ENCODE measurements around the gene TREM1. TPM values are rescaled to one million over a fixed set of nuclear protein-coding genes. Genes with fewer than 3 reads are reported as not detected.
A peak's percentile ranks its signal among the peaks of the same experiment; 100 is the strongest.

Gene TREM1
- total RNA-seq, 2 donors from 2014 or later = not detected

DNA sequence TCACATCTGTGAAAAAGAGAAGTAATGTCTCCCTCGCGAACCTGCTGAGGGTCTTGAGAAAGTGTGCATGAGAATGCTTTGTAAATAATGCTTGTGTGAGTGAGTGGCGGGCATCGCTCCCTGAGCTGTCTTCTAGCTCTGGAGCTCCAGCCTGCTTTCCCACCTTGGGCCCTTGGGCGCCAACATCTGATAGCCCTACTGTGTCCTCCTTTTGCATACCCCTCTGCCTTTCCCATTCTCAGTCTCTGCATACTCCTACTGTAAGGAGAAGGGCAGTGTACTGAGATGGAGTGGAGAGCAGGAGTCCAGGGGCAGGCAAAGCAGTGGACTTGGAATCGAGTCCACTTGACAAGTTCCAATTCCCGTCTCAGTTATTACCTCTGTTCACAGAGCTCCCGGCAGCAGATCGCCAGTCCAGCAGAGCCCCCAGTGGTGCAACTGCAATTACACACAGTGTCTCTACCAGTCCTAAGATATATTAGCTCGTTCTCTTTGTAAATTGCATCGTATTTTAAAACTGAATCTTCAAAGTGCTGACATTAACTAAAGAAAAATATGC lies 48.1 kb upstream of the TREM1 start:
- H3K27me3 Mint-ChIP-seq (ENCODE audit: insufficient read depth) = peaks cover 1% of the 10 kb centered on the region
- no peaks in the 10 kb centered on the region for H3K36me3 Mint-ChIP-seq (ENCODE audit: low read depth)
- Histone ChIP-seq H3K27ac (ENCODE audit: low read depth, low read length) (no peak overlapping the region), H3K4me1 (ENCODE audit: control insufficient read depth, insufficient read depth, low read length) (no peaks in the 10 kb centered on the region), H3K9me3 (ENCODE audit: control insufficient read depth, low read length) (no peaks in the 10 kb centered on the region), H3K27me3 (ENCODE audit: control insufficient read depth, insufficient read depth, low read length, poor library complexity, severe bottlenecking) (peaks cover 5% of the 10 kb centered on the region), H3K4me3 (ENCODE audit: low read length) (no peak overlapping the region), H3K9ac (ENCODE audit: extremely low read depth, low read length, poor library complexity, severe bottlenecking) (no peak overlapping the region), H3K36me3 (ENCODE audit: control insufficient read depth, insufficient read depth, low read length) (no peaks in the 10 kb centered on the region)
- DNase-seq = no peak
- no peak overlapping the region for H3K27ac Mint-ChIP-seq
- TF ChIP-seq, protein P1, sequence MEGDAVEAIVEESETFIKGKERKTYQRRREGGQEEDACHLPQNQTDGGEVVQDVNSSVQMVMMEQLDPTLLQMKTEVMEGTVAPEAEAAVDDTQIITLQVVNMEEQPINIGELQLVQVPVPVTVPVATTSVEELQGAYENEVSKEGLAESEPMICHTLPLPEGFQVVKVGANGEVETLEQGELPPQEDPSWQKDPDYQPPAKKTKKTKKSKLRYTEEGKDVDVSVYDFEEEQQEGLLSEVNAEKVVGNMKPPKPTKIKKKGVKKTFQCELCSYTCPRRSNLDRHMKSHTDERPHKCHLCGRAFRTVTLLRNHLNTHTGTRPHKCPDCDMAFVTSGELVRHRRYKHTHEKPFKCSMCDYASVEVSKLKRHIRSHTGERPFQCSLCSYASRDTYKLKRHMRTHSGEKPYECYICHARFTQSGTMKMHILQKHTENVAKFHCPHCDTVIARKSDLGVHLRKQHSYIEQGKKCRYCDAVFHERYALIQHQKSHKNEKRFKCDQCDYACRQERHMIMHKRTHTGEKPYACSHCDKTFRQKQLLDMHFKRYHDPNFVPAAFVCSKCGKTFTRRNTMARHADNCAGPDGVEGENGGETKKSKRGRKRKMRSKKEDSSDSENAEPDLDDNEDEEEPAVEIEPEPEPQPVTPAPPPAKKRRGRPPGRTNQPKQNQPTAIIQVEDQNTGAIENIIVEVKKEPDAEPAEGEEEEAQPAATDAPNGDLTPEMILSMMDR (conservative IDR thresholded peaks at IDR 0.05) = peak; percentile 58
- no peaks in the 10 kb centered on the region for H3K9me3 Mint-ChIP-seq
- WGBS, 2 experiments (ENCODE audit: insufficient coverage in 1 of 2, insufficient read length in 1 of 2) = 91 to 100% methylated on average over 2 to 11 of the region's 11 CpGs
- no peak overlapping the region for H3K4me3 Mint-ChIP-seq
- no peaks in the 10 kb centered on the region for H3K4me1 Mint-ChIP-seq

DNA sequence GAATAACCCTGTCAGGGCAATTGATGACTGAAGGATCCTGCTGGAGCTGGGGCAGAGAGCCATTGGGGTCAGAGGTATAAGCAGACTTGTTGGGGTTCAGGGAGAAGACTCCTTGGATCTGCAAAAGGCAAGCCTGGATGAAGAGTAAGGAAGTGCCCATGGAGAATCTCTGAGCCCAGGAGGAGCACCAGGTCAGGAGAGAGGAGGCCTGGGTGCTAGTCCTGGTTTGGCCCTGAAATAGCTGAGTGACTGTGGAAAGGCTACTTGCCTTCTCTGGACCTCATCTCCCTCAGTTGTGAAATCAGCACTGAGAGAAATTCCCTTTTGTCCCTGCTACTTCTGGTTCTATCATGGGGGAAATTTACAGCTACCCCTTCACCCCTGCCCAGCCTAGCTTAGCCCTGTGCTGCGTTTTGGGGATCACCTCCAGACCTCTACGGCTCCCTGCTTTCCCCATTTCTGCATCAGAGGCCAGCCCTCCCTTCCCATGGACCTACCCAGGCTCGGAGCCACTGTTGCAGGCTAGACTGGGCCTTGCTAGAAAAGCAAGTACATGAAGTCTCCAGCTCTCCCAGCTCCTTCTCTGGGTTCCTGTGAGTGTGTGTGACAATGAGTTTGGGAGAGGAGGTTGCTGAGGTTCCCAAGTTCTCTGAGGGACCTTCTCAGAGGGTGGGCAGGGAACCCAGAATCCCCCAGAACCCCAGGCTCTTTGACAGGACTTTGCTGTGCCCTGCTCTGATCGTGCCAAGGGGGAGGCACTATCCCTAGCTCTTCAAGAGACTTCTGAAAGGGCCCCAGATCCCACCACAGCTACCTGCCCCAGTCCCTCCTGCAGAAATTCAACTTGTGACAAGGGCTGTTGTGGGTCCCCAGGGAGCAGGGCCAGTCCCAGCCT lies 46.6 kb upstream of the TREM1 start:
- no peak overlapping the region for H3K27ac Mint-ChIP-seq
- H3K27ac ChIP-seq (ENCODE audit: low read depth, low read length) = no peak overlapping the region
- peaks cover under 1% of the 10 kb centered on the region for H3K27me3 ChIP-seq (ENCODE audit: control insufficient read depth, insufficient read depth, low read length, poor library complexity, severe bottlenecking)
- no peaks in the 10 kb centered on the region for H3K36me3 ChIP-seq (ENCODE audit: control insufficient read depth, insufficient read depth, low read length)
- peaks cover 6% of the 10 kb centered on the region for H3K27me3 Mint-ChIP-seq (ENCODE audit: insufficient read depth)
- no peaks in the 10 kb centered on the region for H3K36me3 Mint-ChIP-seq (ENCODE audit: low read depth)
- TF ChIP-seq, protein P1 (conservative IDR thresholded peaks at IDR 0.05) = no peak
- H3K4me1 ChIP-seq (ENCODE audit: control insufficient read depth, insufficient read depth, low read length) = no peaks in the 10 kb centered on the region
- H3K9ac ChIP-seq (ENCODE audit: extremely low read depth, low read length, poor library complexity, severe bottlenecking) = no peak overlapping the region
- H3K9me3 Mint-ChIP-seq = no peaks in the 10 kb centered on the region
- WGBS, 2 experiments (ENCODE audit: insufficient coverage in 1 of 2, insufficient read length in 1 of 2) = 85 to 100% methylated on average over 2 to 4 of the region's 4 CpGs
- no peak overlapping the region for H3K4me3 ChIP-seq (ENCODE audit: low read length)
- no peak for DNase-seq
- H3K4me3 Mint-ChIP-seq = no peak overlapping the region
- no peaks in the 10 kb centered on the region for H3K9me3 ChIP-seq (ENCODE audit: control insufficient read depth, low read length)
- no peaks in the 10 kb centered on the region for H3K4me1 Mint-ChIP-seq

GRCh38 chr6:41332241-41332640 lies 45.8 kb upstream of the TREM1 start:
- Mint-ChIP-seq H3K4me1 (no peaks in the 10 kb centered on the region), H3K4me3 (no peak overlapping the region), H3K36me3 (ENCODE audit: low read depth) (no peaks in the 10 kb centered on the region), H3K27me3 (ENCODE audit: insufficient read depth) (peaks cover 6% of the 10 kb centered on the region), H3K27ac (no peak overlapping the region), H3K9me3 (no peaks in the 10 kb centered on the region)
- no peak overlapping the region for H3K27ac ChIP-seq (ENCODE audit: low read depth, low read length)
- no peak for DNase-seq
- H3K9ac ChIP-seq (ENCODE audit: extremely low read depth, low read length, poor library complexity, severe bottlenecking) = no peak overlapping the region
- no peaks in the 10 kb centered on the region for H3K9me3 ChIP-seq (ENCODE audit: control insufficient read depth, low read length)
- no peaks in the 10 kb centered on the region for H3K36me3 ChIP-seq (ENCODE audit: control insufficient read depth, insufficient read depth, low read length)
- no peak overlapping the region for H3K4me3 ChIP-seq (ENCODE audit: low read length)
- TF ChIP-seq, protein P1 (conservative IDR thresholded peaks at IDR 0.05) = no peak
- 87 to 92% methylated on average over 2 to 8 of the region's 8 CpGs for WGBS, 2 experiments (ENCODE audit: insufficient coverage in 1 of 2, insufficient read length in 1 of 2)
- H3K4me1 ChIP-seq (ENCODE audit: control insufficient read depth, insufficient read depth, low read length) = no peaks in the 10 kb centered on the region
- H3K27me3 ChIP-seq (ENCODE audit: control insufficient read depth, insufficient read depth, low read length, poor library complexity, severe bottlenecking) = peaks cover 9% of the 10 kb centered on the region

Data from endodermal cell (in vitro differentiated cells).